ENCODE measurements around the gene TIPRL.

- TF ChIP-seq ID3 (CRISPR knock-in tag; IDR thresholded peaks at IDR 0.05) (no peak), ID3 (tag; IDR thresholded peaks at IDR 0.05) (no peak), CTCF (IDR thresholded peaks at IDR 0.05 in 2 of 3, conservative IDR thresholded peaks at IDR 0.05 in 1 of 3; ENCODE audit: insufficient read depth in 2 of 3, low read depth in 1 of 3, low read length in 3 of 3) (no peak), SREBF2 (CRISPR knock-in tag; IDR thresholded peaks at IDR 0.05) (no peak), CTCFL (IDR thresholded peaks at IDR 0.05; ENCODE audit: borderline replicate concordance, insufficient read depth, low read depth, low read length, poor library complexity, severe bottlenecking) (no peak), KLF16 (IDR thresholded peaks at IDR 0.05) (no peak), ZNF778 (CRISPR knock-in tag; IDR thresholded peaks at IDR 0.05) (no peak), GTF2A2 (tag; IDR thresholded peaks at IDR 0.05) (no peak), SMC3 (conservative IDR thresholded peaks at IDR 0.05; ENCODE audit: insufficient read depth, low read depth, low read length) (no peak), FOXP4 (CRISPR knock-in tag; IDR thresholded peaks at IDR 0.05; ENCODE audit: borderline replicate concordance) (no peak), ZBTB49 (CRISPR knock-in tag; IDR thresholded peaks at IDR 0.05; ENCODE audit: borderline replicate concordance) (no peak), RAD21 (CRISPR knock-in tag; conservative IDR thresholded peaks at IDR 0.05 in 1 of 2, IDR thresholded peaks at IDR 0.05 in 1 of 2) (no peak), PML (IDR thresholded peaks at IDR 0.05; ENCODE audit: low read length) (no peak), OTX1 (CRISPR knock-in tag; IDR thresholded peaks at IDR 0.05) (no peak)
These were observed 44.1 kb upstream of the TIPRL start for GRCh38 chr1:168134642-168135041.
